GM19240 (cell line): ENCODE results near the gene ALCAM.

Experiments
- DNase-seq: peaks from one replicate; pipeline ENCODE4 v3.0.0; 2011; ENCODE audit warnings: low spot score; ENCODE audit not compliant: insufficient read length

Gene ALCAM

GRCh38 chr3:105356396-105356795 lies 10.3 kb upstream of the ALCAM start:
- DNase-seq: no peak

- no peak for DNase-seq
These were observed 9.7 kb upstream of the ALCAM start for GRCh38 chr3:105356988-105357387.

- DNase-seq: no peak
These were observed 7.5 kb upstream of the ALCAM start for GRCh38 chr3:105359098-105359762.

GRCh38 chr3:105360003-105360402 lies 6.7 kb upstream of the ALCAM start:
- DNase-seq: no peak

GRCh38 chr3:105362021-105362665 lies 4.6 kb upstream of the ALCAM start:
- DNase-seq: no peak

- no peak for DNase-seq
These were observed 2.6 kb upstream of the ALCAM start for GRCh38 chr3:105364128-105364527.

- no peak for DNase-seq
These were observed 1.7 kb upstream of the ALCAM start for GRCh38 chr3:105365081-105365390.

GRCh38 chr3:105365391-105366325 lies 1.1 kb upstream of the ALCAM start:
- DNase-seq: no peak

GRCh38 chr3:105367063-105367405 lies 325 bp downstream of the ALCAM start:
- DNase-seq: no peak

- DNase-seq: no peak
These were observed 901 bp downstream of the ALCAM start for GRCh38 chr3:105367406-105368213.

- no peak for DNase-seq
These were observed 2.1 kb downstream of the ALCAM start for GRCh38 chr3:105368566-105369499.

- DNase-seq: no peak
These were observed 3.0 kb downstream of the ALCAM start for GRCh38 chr3:105369500-105370371.

- DNase-seq: no peak
These were observed 6.7 kb downstream of the ALCAM start for GRCh38 chr3:105373383-105373782.

GRCh38 chr3:105375750-105376511 lies 9.2 kb downstream of the ALCAM start:
- DNase-seq: no peak

- DNase-seq: no peak
These were observed 11.0 kb downstream of the ALCAM start for GRCh38 chr3:105377716-105378115.

GRCh38 chr3:105385179-105385578 lies 18.5 kb downstream of the ALCAM start:
- no peak for DNase-seq

GRCh38 chr3:105385819-105386508 lies 19.3 kb downstream of the ALCAM start:
- no peak for DNase-seq

- DNase-seq: no peak
These were observed 20.5 kb downstream of the ALCAM start for GRCh38 chr3:105387122-105387751.
